ENCODE results near the gene BDKRB2.

DNA sequence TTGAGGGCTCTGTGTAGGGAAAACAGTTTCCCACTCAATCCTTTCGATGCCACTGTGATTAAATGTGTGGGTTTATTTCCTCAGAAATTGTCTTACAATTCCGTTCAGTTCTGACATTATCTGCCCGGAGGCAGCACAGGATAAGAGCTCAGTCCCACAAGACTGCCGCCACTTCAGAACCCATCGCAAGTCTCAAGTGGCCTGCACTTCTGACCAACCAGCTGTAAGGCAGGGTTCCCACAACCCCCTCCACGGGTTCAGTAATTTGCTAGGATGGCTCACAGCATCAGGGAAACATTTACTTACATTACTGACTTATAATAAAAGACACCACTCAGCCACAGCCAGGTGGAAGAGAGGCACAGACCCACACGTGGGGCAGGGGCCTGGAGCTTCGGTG is 17.2 kb downstream of the BDKRB2 start:
- no peak for TF ChIP-seq POLR2A (IDR thresholded peaks at IDR 0.05; ENCODE audit: low read depth, low read length)
- TF ChIP-seq POLR2AphosphoS5 (IDR thresholded peaks at IDR 0.05; ENCODE audit: low read depth, low read length) = no peak

All from GM12892 (cell line).